Hepatocyte (in vitro differentiated cells): ENCODE data around the gene UGT1A5. TPM values are rescaled to one million over a fixed set of nuclear protein-coding genes. Genes with fewer than 3 reads are reported as not detected.

Experiments used
- DNase-seq: peaks from one replicate; pipeline ENCODE4 v3.0.0-alpha.2; 2016; ENCODE audit warnings: low spot score
- H2AFZ ChIP-seq: fragments of 200-600 bp; sonication (generic); 2 replicates; pipeline ENCODE4 v1.6.0; 2016; ENCODE audit warnings: antibody characterized with exemption, mild to moderate bottlenecking
- H3K27ac ChIP-seq: fragments of 200-600 bp; sonication (generic); 2 replicates; pipeline ENCODE4 v1.5.1; 2016; ENCODE audit warnings: mild to moderate bottlenecking
- H3K27me3 ChIP-seq: fragments of 200-600 bp; sonication (generic); 2 replicates; pipeline ENCODE4 v1.6.1; 2016
- H3K36me3 ChIP-seq: fragments of 200-600 bp; sonication (generic); replicated peaks from 2 replicates; pipeline ENCODE4 v1.5.1; 2016; ENCODE audit warnings: low read depth; ENCODE audit not compliant: insufficient read depth
- H3K4me1 ChIP-seq: fragments of 200-600 bp; sonication (generic); 2 replicates; pipeline ENCODE4 v1.5.1; 2016; ENCODE audit warnings: mild to moderate bottlenecking, moderate library complexity; ENCODE audit not compliant: insufficient read depth
- H3K4me2 ChIP-seq: fragments of 200-600 bp; sonication (generic); 2 replicates; pipeline ENCODE4 v1.6.0; 2016
- H3K4me3 ChIP-seq: fragments of 200-600 bp; sonication (generic); 2 replicates; pipeline ENCODE4 v1.5.1; 2016; ENCODE audit warnings: mild to moderate bottlenecking
- H3K79me2 ChIP-seq: fragments of 200-600 bp; sonication (generic); 2 replicates; pipeline ENCODE4 v1.6.0; 2017; ENCODE audit warnings: mild to moderate bottlenecking
- H3K9me2 ChIP-seq: fragments of 200-600 bp; sonication (generic); replicated peaks from 2 replicates; pipeline ENCODE4 v1.6.0; 2017; ENCODE audit warnings: mild to moderate bottlenecking; ENCODE audit not compliant: insufficient read depth
- H3K9me3 ChIP-seq: fragments of 200-600 bp; sonication (generic); 2 replicates; pipeline ENCODE4 v1.5.1; 2016; ENCODE audit warnings: low read depth, mild to moderate bottlenecking
- H4K20me1 ChIP-seq: fragments of 200-600 bp; sonication (generic); 2 replicates; pipeline ENCODE4 v1.6.0; 2016; ENCODE audit warnings: mild to moderate bottlenecking; ENCODE audit not compliant: insufficient read depth, poor library complexity, severe bottlenecking
- CTCF ChIP-seq: fragments of 200-600 bp; sonication (generic); IDR thresholded peaks from 2 replicates; pipeline ENCODE4 v1.5.1; 2016; ENCODE audit warnings: antibody characterized with exemption, mild to moderate bottlenecking; ENCODE audit not compliant: poor library complexity
- EZH2 ChIP-seq: fragments of 200-600 bp; sonication (generic); IDR thresholded peaks from 2 replicates; pipeline ENCODE4 v1.6.1; 2016; ENCODE audit warnings: antibody characterized with exemption, mild to moderate bottlenecking, borderline replicate concordance
- EZH2phosphoT487 ChIP-seq: fragments of 200-600 bp; sonication (generic); IDR thresholded peaks from one replicate; pipeline ENCODE4 v1.6.1; 2018; ENCODE audit warnings: antibody characterized with exemption, mild to moderate bottlenecking, low read depth, moderate library complexity; ENCODE audit not compliant: unreplicated experiment, severe bottlenecking
- WGBS: methylation state at CpG from one replicate; pipeline ENCODE4 v1.1.6; 2016; ENCODE audit warnings: low lambda C conversion rate; ENCODE audit errors: missing lambda C conversion rate; 5-methylcytosine and 5-hydroxymethylcytosine counted together
- polyA plus RNA-seq: library from polyadenylated mRNA; unstranded; fragments of >200 nt; fragmentation: Nextera tagmentation; extraction: Ambion mirVana; gene quantifications from 2 replicates; pipeline ENCODE4 v1.2.1, GENCODE V29; 2016
- total RNA-seq: library from RNA; depleted of rRNA; stranded (reverse); fragments of >200 nt; gene quantifications from 2 replicates; pipeline ENCODE4 v1.2.3, GENCODE V29; 2014

UGT1A5 gene
- total and polyA plus RNA-seq, 2 experiments from 2014 or later, result not detected

- H3K79me2 ChIP-seq, result no peaks in the 10 kb centered on the region
- H3K4me3 ChIP-seq, result no peak overlapping the region
- no peaks in the 10 kb centered on the region for H3K27me3 ChIP-seq
- WGBS, result 89% methylated on average over 4 of the region's 4 CpGs
- H3K27ac ChIP-seq, result no peak overlapping the region
- no peak overlapping the region for H3K4me2 ChIP-seq
- H3K4me1 ChIP-seq, result no peaks in the 10 kb centered on the region
- no peaks in the 10 kb centered on the region for H3K9me3 ChIP-seq
- no peaks in the 10 kb centered on the region for H4K20me1 ChIP-seq
- no peaks in the 10 kb centered on the region for H3K36me3 ChIP-seq
- no peak for DNase-seq
- TF ChIP-seq CTCF (no peak), EZH2 (no peak), EZH2phosphoT487 (no peak)
- no peaks in the 10 kb centered on the region for H3K9me2 ChIP-seq
- H2AFZ ChIP-seq, result no peak overlapping the region
These were observed 67.0 kb downstream of the UGT1A5 start for GRCh38 chr2:233779722-233780121.

- H4K20me1 ChIP-seq, result no peaks in the 10 kb centered on the region
- no peak overlapping the region for H2AFZ ChIP-seq
- no peaks in the 10 kb centered on the region for H3K9me2 ChIP-seq
- H3K4me3 ChIP-seq, result no peak overlapping the region
- no peaks in the 10 kb centered on the region for H3K27me3 ChIP-seq
- no peaks in the 10 kb centered on the region for H3K4me1 ChIP-seq
- no peaks in the 10 kb centered on the region for H3K79me2 ChIP-seq
- H3K36me3 ChIP-seq, result no peaks in the 10 kb centered on the region
- TF ChIP-seq CTCF (no peak), EZH2 (no peak), EZH2phosphoT487 (no peak)
- no peaks in the 10 kb centered on the region for H3K9me3 ChIP-seq
- no peak overlapping the region for H3K27ac ChIP-seq
- no peak overlapping the region for H3K4me2 ChIP-seq
- WGBS, result 90% methylated on average over 4 of the region's 4 CpGs
- no peak for DNase-seq
These were observed 68.1 kb downstream of the UGT1A5 start for GRCh38 chr2:233780771-233781170.

- Histone ChIP-seq H2AFZ (no peak overlapping the region), H3K9me2 (no peaks in the 10 kb centered on the region), H3K4me3 (no peak overlapping the region), H3K4me2 (no peak overlapping the region), H3K36me3 (no peaks in the 10 kb centered on the region), H4K20me1 (no peaks in the 10 kb centered on the region), H3K27me3 (no peaks in the 10 kb centered on the region), H3K27ac (no peak overlapping the region), H3K79me2 (no peaks in the 10 kb centered on the region), H3K9me3 (no peaks in the 10 kb centered on the region), H3K4me1 (no peaks in the 10 kb centered on the region)
- TF ChIP-seq EZH2, result no peak
- no peak for TF ChIP-seq CTCF
- TF ChIP-seq EZH2phosphoT487, result no peak
- DNase-seq, result no peak
- WGBS, result 92% methylated on average over 7 of the region's 7 CpGs
These were observed 76.8 kb downstream of the UGT1A5 start for GRCh38 chr2:233789554-233789953.
